A549 (cell line): ENCODE measurements around the gene ZIC4.

Source experiments
- CEBPB ChIP-seq, 2 experiments: fragments of >200 bp in 1 of 2; sonication (Bioruptor Twin) in 1 of 2; formaldehyde crosslinking in 1 of 2; IDR thresholded peaks; 2 replicates each; pipeline ENCODE4 v1.6.1; 2012 to 2016
- CHD4 ChIP-seq: fragments of 200-600 bp; sonication (generic); IDR thresholded peaks from 2 replicates; pipeline ENCODE4 v1.6.1; 2016; ENCODE audit warnings: antibody characterized with exemption, mild to moderate bottlenecking, borderline replicate concordance
- CTCF ChIP-seq: fragments of >200 bp; sonication (Bioruptor Twin); formaldehyde crosslinking; IDR thresholded peaks from 3 replicates; pipeline ENCODE4 v1.5.1; 2016
- HDAC2 ChIP-seq: fragments of 200-600 bp; sonication (generic); IDR thresholded peaks from 2 replicates; pipeline ENCODE4 v1.6.1; 2016
- JUNB ChIP-seq: fragments of >200 bp; sonication (Bioruptor Twin); formaldehyde crosslinking; IDR thresholded peaks from 2 replicates; pipeline ENCODE4 v1.6.1; 2016
- KDM5A ChIP-seq: fragments of 200-600 bp; sonication (generic); IDR thresholded peaks from 2 replicates; pipeline ENCODE4 v1.6.1; 2016; ENCODE audit warnings: antibody characterized with exemption, mild to moderate bottlenecking
- MAX ChIP-seq: IDR thresholded peaks from 2 replicates; pipeline ENCODE4 v1.6.1; 2012
- POLR2A ChIP-seq: IDR thresholded peaks from 2 replicates; pipeline ENCODE4 v1.6.1; 2012; ENCODE audit warnings: mild to moderate bottlenecking, low read length
- POLR2AphosphoS2 ChIP-seq: conservative IDR thresholded peaks from 2 replicates; pipeline ENCODE4 v1.6.1; 2012; ENCODE audit warnings: low read length, improper control_type of control experiment, inconsistent platforms
- REST ChIP-seq: fragments of 200-600 bp; sonication (generic); IDR thresholded peaks from 2 replicates; pipeline ENCODE4 v1.6.1; 2016; ENCODE audit warnings: antibody characterized with exemption, mild to moderate bottlenecking, moderate library complexity
- RNF2 ChIP-seq: fragments of 200-600 bp; sonication (generic); IDR thresholded peaks from 2 replicates; pipeline ENCODE4 v1.6.1; 2016; ENCODE audit warnings: low read depth, mild to moderate bottlenecking, antibody characterized with exemption, moderate library complexity, borderline replicate concordance
- SREBF2 ChIP-seq: fragments of 450-650 bp; IDR thresholded peaks from 2 replicates; pipeline ENCODE4 v1.6.1; 2014; ENCODE audit warnings: mild to moderate bottlenecking, moderate library complexity
- USF2 ChIP-seq: fragments of 450-650 bp; IDR thresholded peaks from 2 replicates; pipeline ENCODE4 v1.6.1; 2014; ENCODE audit warnings: antibody characterized with exemption
- ZSCAN20 ChIP-seq: fragments of 250-450 bp; sonication (Bioruptor Pico); IDR thresholded peaks from 2 replicates; pipeline ENCODE4 v1.8.0; 2022; ENCODE audit warnings: mild to moderate bottlenecking, moderate library complexity

- TF ChIP-seq SREBF2 (no peak), CTCF (no peak), POLR2A (no peak), JUNB (no peak), REST (no peak), CEBPB (IDR thresholded peaks at IDR 0.05) (no peak), RNF2 (no peak), HDAC2 (no peak), CHD4 (no peak), POLR2AphosphoS2 (no peak), MAX (no peak), KDM5A (no peak), USF2 (no peak), ZSCAN20 (CRISPR knock-in tag) (no peak)
These were observed 19.0 kb downstream of the ZIC4 start for GRCh38 chr3:147387291-147387884.
